SK-N-SH treated with all-trans-retinoic acid at 6 μM for 48 hours (cell line): Measurements from ENCODE around the gene PPIL1.

Experiments used
- ARNTL ChIP-seq: fragments of 450-650 bp; formaldehyde crosslinking; IDR thresholded peaks from 2 replicates; pipeline ENCODE4 v1.5.0; 2020; ENCODE audit warnings: low read depth, mild to moderate bottlenecking, moderate library complexity, borderline replicate concordance
- BACH2 ChIP-seq: fragments of 250-450 bp; sonication (Bioruptor Pico); IDR thresholded peaks from 2 replicates; pipeline ENCODE4 v1.9.0; 2021; ENCODE audit warnings: mild to moderate bottlenecking, borderline replicate concordance
- CREB5 ChIP-seq: fragments of 250-450 bp; sonication (Bioruptor Pico); IDR thresholded peaks from 2 replicates; pipeline ENCODE4 v1.5.1; 2020; ENCODE audit warnings: low read depth, mild to moderate bottlenecking, moderate library complexity
- GLIS3 ChIP-seq: fragments of 250-450 bp; sonication (Bioruptor Pico); IDR thresholded peaks from 2 replicates; pipeline ENCODE4 v1.5.0; 2020; ENCODE audit warnings: mild to moderate bottlenecking, moderate library complexity
- ISL1 ChIP-seq: fragments of 250-450 bp; sonication (Bioruptor Pico); IDR thresholded peaks from 2 replicates; pipeline ENCODE4 v2.1.2; 2022; ENCODE audit warnings: mild to moderate bottlenecking, moderate library complexity
- OSR1 ChIP-seq: fragments of 250-450 bp; sonication (Bioruptor Pico); IDR thresholded peaks from 2 replicates; pipeline ENCODE4 v1.8.0; 2022; ENCODE audit warnings: moderate library complexity, mild to moderate bottlenecking, inconsistent platforms
- SNAI2 ChIP-seq: fragments of 250-450 bp; sonication (Bioruptor Pico); IDR thresholded peaks from 2 replicates; pipeline ENCODE4 v1.5.0; 2020; ENCODE audit warnings: mild to moderate bottlenecking, moderate library complexity
- ZC3H10 ChIP-seq: fragments of 250-450 bp; sonication (Bioruptor Pico); IDR thresholded peaks from 2 replicates; pipeline ENCODE4 v1.5.1; 2021; ENCODE audit warnings: mild to moderate bottlenecking, moderate library complexity
- ZFP3 ChIP-seq: fragments of 250-450 bp; sonication (Bioruptor Pico); IDR thresholded peaks from 2 replicates; pipeline ENCODE4 v1.5.0; 2020; ENCODE audit warnings: mild to moderate bottlenecking, moderate library complexity
- ZFP30 ChIP-seq: fragments of 450-650 bp; formaldehyde crosslinking; IDR thresholded peaks from 2 replicates; pipeline ENCODE4 v1.5.0; 2022; ENCODE audit warnings: mild to moderate bottlenecking, moderate library complexity
- ZNF565 ChIP-seq: fragments of 450-650 bp; formaldehyde crosslinking; conservative IDR thresholded peaks from 2 replicates; pipeline ENCODE4 v1.5.0; 2020; ENCODE audit warnings: low read depth, mild to moderate bottlenecking, moderate library complexity
- ZNF8 ChIP-seq: fragments of 450-650 bp; formaldehyde crosslinking; IDR thresholded peaks from 2 replicates; pipeline ENCODE4 v1.5.0; 2020; ENCODE audit warnings: mild to moderate bottlenecking, moderate library complexity
- TF ChIP-seq, protein P1 (sequence below): fragments of 250-450 bp; sonication (Bioruptor Pico); IDR thresholded peaks from 2 replicates; pipeline ENCODE4 v1.8.0; 2020; ENCODE audit warnings: mild to moderate bottlenecking, moderate library complexity, borderline replicate concordance
- TF ChIP-seq, protein P2 (sequence below): fragments of 250-450 bp; sonication (Bioruptor Pico); IDR thresholded peaks from 2 replicates; pipeline ENCODE4 v1.8.0; 2021; ENCODE audit warnings: low read depth, mild to moderate bottlenecking, moderate library complexity, borderline replicate concordance

- TF ChIP-seq, protein P1, sequence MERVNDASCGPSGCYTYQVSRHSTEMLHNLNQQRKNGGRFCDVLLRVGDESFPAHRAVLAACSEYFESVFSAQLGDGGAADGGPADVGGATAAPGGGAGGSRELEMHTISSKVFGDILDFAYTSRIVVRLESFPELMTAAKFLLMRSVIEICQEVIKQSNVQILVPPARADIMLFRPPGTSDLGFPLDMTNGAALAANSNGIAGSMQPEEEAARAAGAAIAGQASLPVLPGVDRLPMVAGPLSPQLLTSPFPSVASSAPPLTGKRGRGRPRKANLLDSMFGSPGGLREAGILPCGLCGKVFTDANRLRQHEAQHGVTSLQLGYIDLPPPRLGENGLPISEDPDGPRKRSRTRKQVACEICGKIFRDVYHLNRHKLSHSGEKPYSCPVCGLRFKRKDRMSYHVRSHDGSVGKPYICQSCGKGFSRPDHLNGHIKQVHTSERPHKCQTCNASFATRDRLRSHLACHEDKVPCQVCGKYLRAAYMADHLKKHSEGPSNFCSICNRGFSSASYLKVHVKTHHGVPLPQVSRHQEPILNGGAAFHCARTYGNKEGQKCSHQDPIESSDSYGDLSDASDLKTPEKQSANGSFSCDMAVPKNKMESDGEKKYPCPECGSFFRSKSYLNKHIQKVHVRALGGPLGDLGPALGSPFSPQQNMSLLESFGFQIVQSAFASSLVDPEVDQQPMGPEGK (CRISPR knock-in tag), result no peak
- TF ChIP-seq SNAI2 (CRISPR knock-in tag) (no peak), OSR1 (CRISPR knock-in tag) (no peak), GLIS3 (CRISPR knock-in tag) (no peak), BACH2 (no peak), ZFP3 (CRISPR knock-in tag) (no peak), CREB5 (no peak), ARNTL (CRISPR knock-in tag) (no peak), ZNF565 (CRISPR knock-in tag) (no peak), ISL1 (CRISPR knock-in tag) (no peak), ZNF8 (no peak), ZFP30 (no peak), ZC3H10 (CRISPR knock-in tag) (no peak)
- TF ChIP-seq, protein P2, sequence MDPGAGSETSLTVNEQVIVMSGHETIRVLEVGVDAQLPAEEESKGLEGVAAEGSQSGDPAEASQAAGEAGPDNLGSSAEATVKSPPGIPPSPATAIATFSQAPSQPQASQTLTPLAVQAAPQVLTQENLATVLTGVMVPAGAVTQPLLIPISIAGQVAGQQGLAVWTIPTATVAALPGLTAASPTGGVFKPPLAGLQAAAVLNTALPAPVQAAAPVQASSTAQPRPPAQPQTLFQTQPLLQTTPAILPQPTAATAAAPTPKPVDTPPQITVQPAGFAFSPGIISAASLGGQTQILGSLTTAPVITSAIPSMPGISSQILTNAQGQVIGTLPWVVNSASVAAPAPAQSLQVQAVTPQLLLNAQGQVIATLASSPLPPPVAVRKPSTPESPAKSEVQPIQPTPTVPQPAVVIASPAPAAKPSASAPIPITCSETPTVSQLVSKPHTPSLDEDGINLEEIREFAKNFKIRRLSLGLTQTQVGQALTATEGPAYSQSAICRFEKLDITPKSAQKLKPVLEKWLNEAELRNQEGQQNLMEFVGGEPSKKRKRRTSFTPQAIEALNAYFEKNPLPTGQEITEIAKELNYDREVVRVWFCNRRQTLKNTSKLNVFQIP, result no peak
These were observed 12.5 kb upstream of the PPIL1 start for GRCh38 chr6:36886950-36887618.
